B cell (primary cell): ENCODE data around the gene SLC6A20. TPM values are rescaled to one million over a fixed set of nuclear protein-coding genes. Genes with fewer than 3 reads are reported as not detected.
A peak's percentile ranks its signal among the peaks of the same experiment; 100 is the strongest.

ENCODE experiments used
- ATAC-seq: fragments of 200-7000 bp; cut with Tn5 transposase; one replicate; pipeline ENCODE4 v1.10.0; 2021; ENCODE audit warnings: low read depth, mild to moderate bottlenecking, moderate number of reproducible peaks, moderate library complexity
- CTCF ChIA-PET: fragments of 350-600 bp; sonication (Branson Sonifier 250); formaldehyde crosslinking; loops from one replicate; lab custom pipeline; 2021; ENCODE audit warnings: antibody characterized with exemption, inconsistent platforms; lab: Charles Lee
- POLR2A ChIA-PET: fragments of 350-600 bp; sonication (Branson Sonifier 250); formaldehyde crosslinking; loops from one replicate; lab custom pipeline; 2021; ENCODE audit warnings: antibody characterized with exemption; lab: Charles Lee
- DNase-seq: peaks from one replicate; pipeline ENCODE4 v3.0.0; 2013
- H2AFZ ChIP-seq: 2 replicates; pipeline ENCODE4 v1.6.1; 2012; ENCODE audit warnings: mild to moderate bottlenecking, low read depth, low read length; ENCODE audit not compliant: insufficient read depth, poor library complexity, severe bottlenecking
- H3K27ac ChIP-seq, 2 donors: 1 replicate in 1 of 2; 2 replicates in 1 of 2; pipeline ENCODE4 v1.5.1; 2012 to 2013; ENCODE audit warnings: low read length in 2 of 2, mild to moderate bottlenecking in 2 of 2, moderate library complexity in 1 of 2
- H3K27me3 ChIP-seq, 4 experiments: fragments of 200-600 bp in 1 of 4; sonication (generic) in 1 of 4; replicated peaks in 1 of 4; 1 replicate in 2 of 4; 2 replicates in 2 of 4; pipeline versions ENCODE4 v1.6.1 to v1.7.0; 2013 to 2016; ENCODE audit warnings: low read length in 3 of 4, mild to moderate bottlenecking in 2 of 4, mixed read lengths in 1 of 4, moderate library complexity in 1 of 4; ENCODE audit not compliant: insufficient read depth in 4 of 4, control insufficient read depth in 3 of 4; ENCODE audit errors: control extremely low read depth in 1 of 4
- H3K36me3 ChIP-seq, 2 experiments: replicated peaks in 1 of 2; 1 replicate in 1 of 2; 2 replicates in 1 of 2; pipeline versions ENCODE4 v1.6.1 to v1.7.1; 2013; ENCODE audit warnings: low read length in 1 of 2; ENCODE audit not compliant: insufficient read depth in 2 of 2, control insufficient read depth in 1 of 2; ENCODE audit errors: control extremely low read depth in 1 of 2, extremely low read depth in 1 of 2
- H3K4me1 ChIP-seq, 2 donors: fragments of 200-600 bp in 1 of 2; sonication (generic) in 1 of 2; 1 replicate in 1 of 2; 2 replicates in 1 of 2; pipeline versions ENCODE4 v1.5.1 to v1.6.1; 2013 to 2017; ENCODE audit warnings: low read length in 2 of 2; ENCODE audit not compliant: control insufficient read depth in 2 of 2, insufficient read depth in 2 of 2
- H3K4me2 ChIP-seq: replicated peaks from 2 replicates; pipeline ENCODE3; 2012; ENCODE audit warnings: mild to moderate bottlenecking, low read depth, low read length; ENCODE audit not compliant: poor library complexity, severe bottlenecking
- H3K4me3 ChIP-seq, 5 experiments: fragments of 200-600 bp in 1 of 5; sonication (generic) in 1 of 5; 1 replicate in 3 of 5; 2 replicates in 2 of 5; pipeline versions ENCODE4 v1.5.1 to v1.7.0; 2011 to 2016; ENCODE audit warnings: low read length in 4 of 5, mild to moderate bottlenecking in 4 of 5, low read depth in 2 of 5, control low read depth in 1 of 5, moderate library complexity in 1 of 5; ENCODE audit not compliant: insufficient read depth in 1 of 5; ENCODE audit errors: control extremely low read depth in 1 of 5, extremely low read depth in 1 of 5
- H3K79me2 ChIP-seq: fragments of 200-600 bp; sonication (generic); one replicate; pipeline ENCODE4 v1.6.0; 2016; ENCODE audit warnings: low read length; ENCODE audit not compliant: control insufficient read depth, insufficient read depth
- H3K9ac ChIP-seq: fragments of 200-600 bp; sonication (generic); 2 replicates; pipeline ENCODE4 v1.6.1; 2017; ENCODE audit warnings: mild to moderate bottlenecking, low read length, moderate library complexity
- H3K9me3 ChIP-seq, 3 donors: one replicate each; pipeline versions ENCODE4 v1.6.1 to v1.7.1; 2013; ENCODE audit warnings: low read length in 2 of 3; ENCODE audit not compliant: control insufficient read depth in 2 of 3, insufficient read depth in 1 of 3; ENCODE audit errors: control extremely low read depth in 1 of 3
- H4K20me1 ChIP-seq: 2 replicates; pipeline ENCODE4 v1.6.0; 2012; ENCODE audit warnings: mild to moderate bottlenecking, low read length; ENCODE audit not compliant: insufficient read depth, control insufficient read depth, poor library complexity, severe bottlenecking
- H3K27ac Mint-ChIP-seq: one replicate; pipeline ENCODE4 v1.8.0; 2021; ENCODE audit warnings: mixed read lengths
- H3K27me3 Mint-ChIP-seq: one replicate; pipeline ENCODE4 v1.8.0; 2021; ENCODE audit warnings: mixed read lengths
- H3K4me1 Mint-ChIP-seq: one replicate; pipeline ENCODE4 v1.8.0; 2021; ENCODE audit warnings: mixed read lengths
- H3K4me3 Mint-ChIP-seq: one replicate; pipeline ENCODE4 v1.8.0; 2021; ENCODE audit warnings: mixed read lengths
- H3K9me3 Mint-ChIP-seq: one replicate; pipeline ENCODE4 v1.8.0; 2022; ENCODE audit warnings: mixed read lengths; ENCODE audit not compliant: insufficient read depth
- CTCF ChIP-seq: fragments of 200-600 bp; IDR thresholded peaks from one replicate; pipeline ENCODE4 v1.8.0; 2022; ENCODE audit warnings: antibody characterized with exemption, mild to moderate bottlenecking
- EZH2 ChIP-seq: IDR thresholded peaks from 2 replicates; pipeline ENCODE4 v1.6.1; 2012; ENCODE audit warnings: borderline replicate concordance, low read depth, mild to moderate bottlenecking, moderate library complexity, low read length; ENCODE audit not compliant: insufficient read depth, poor library complexity, severe bottlenecking
- WGBS: methylation state at CpG from one replicate; pipeline ENCODE4 v1.1.5; 2013; ENCODE audit warnings: missing lambda C conversion rate; ENCODE audit not compliant: insufficient coverage; 5-methylcytosine and 5-hydroxymethylcytosine counted together
- intact Hi-C: fragments of 100-400 bp; cut with micrococcal nuclease; formaldehyde crosslinking; loops from one replicate; pipeline ENCODE4 v1.10.0; 2022
- polyA plus RNA-seq: library from polyadenylated mRNA; depleted of rRNA; stranded (reverse); fragments of >200 nt; gene quantifications from 2 replicates; pipeline ENCODE4 v1.2.3, GENCODE V29; 2012
- total RNA-seq, 2 donors: library from RNA; stranded (reverse); fragments of 120-200 nt in 1 of 2; gene quantifications; 1 replicate in 1 of 2; 2 replicates in 1 of 2; pipeline versions ENCODE4 v1.2.3 to v1.2.4, GENCODE V29; 2013 to 2022

Gene SLC6A20
- total and polyA plus RNA-seq, 2 donors (not counting 1 experiment from before 2014, with no cell fraction given) = 0.32 TPM; not detected in 1

GRCh38 chr3:45796902-45797637 is 734 bp upstream of the SLC6A20 start:
- H3K4me3 ChIP-seq = peak overlapping the region in 3 of 5 experiments; percentile 42 to 49 (median 45)
- peaks cover 19% of the 10 kb centered on the region for H3K4me1 Mint-ChIP-seq
- no peaks in the 10 kb centered on the region for H3K9me3 Mint-ChIP-seq
- H3K36me3 ChIP-seq = no peaks in the 10 kb centered on the region
- H4K20me1 ChIP-seq = no peaks in the 10 kb centered on the region
- H3K4me3 Mint-ChIP-seq = peak overlapping the region; percentile 79
- DNase-seq (no peak), ATAC-seq (no peak)
- WGBS = 67% methylated on average over 12 of the region's 13 CpGs
- TF ChIP-seq EZH2 (no peak), CTCF (no peak)
- H3K9ac ChIP-seq = peak overlapping the region; percentile 55
- peaks cover 0 to 4% (median 0%) of the 10 kb centered on the region in 3 donors for H3K9me3 ChIP-seq
- H3K79me2 ChIP-seq = no peaks in the 10 kb centered on the region
- no peak overlapping the region for H3K27ac ChIP-seq
- peak overlapping the region; percentile 84 for H3K4me2 ChIP-seq
- ChIA-PET CTCF (interaction anchor here (1.2 kb wide), 1 partner anchor 9 kb away, joined by 5 read pairs; no protein-coding TSS in a partner anchor), POLR2A (no interaction called here)
- H2AFZ ChIP-seq = peak overlapping the region; percentile 77
- H3K27ac Mint-ChIP-seq = no peak overlapping the region
- intact Hi-C loops = no loop called here
- H3K4me1 ChIP-seq = peaks cover 20 to 23% of the 10 kb centered on the region in 2 donors
- peaks cover 43% of the 10 kb centered on the region for H3K27me3 Mint-ChIP-seq
- H3K27me3 ChIP-seq = peaks cover 0 to 32% (median 18%) of the 10 kb centered on the region in 4 experiments

- peaks cover 0 to 32% (median 18%) of the 10 kb centered on the region in 4 experiments for H3K27me3 ChIP-seq
- H2AFZ ChIP-seq = no peak overlapping the region
- intact Hi-C loops = no loop called here
- Mint-ChIP-seq H3K27ac (no peak overlapping the region), H3K4me3 (peak overlapping the region; percentile 79), H3K27me3 (peaks cover 45% of the 10 kb centered on the region), H3K4me1 (peaks cover 30% of the 10 kb centered on the region), H3K9me3 (no peaks in the 10 kb centered on the region)
- ChIA-PET POLR2A (no interaction called here), CTCF (no interaction called here)
- no peaks in the 10 kb centered on the region for H3K36me3 ChIP-seq
- H4K20me1 ChIP-seq = no peaks in the 10 kb centered on the region
- H3K9ac ChIP-seq = peak overlapping the region; percentile 55
- ATAC-seq = no peak
- H3K9me3 ChIP-seq = peaks cover 0 to 6% (median 0%) of the 10 kb centered on the region in 3 donors
- peaks cover 28 to 32% of the 10 kb centered on the region in 2 donors for H3K4me1 ChIP-seq
- H3K4me3 ChIP-seq = peak overlapping the region in 3 of 5 experiments; percentile 21 to 49 (median 45)
- DNase-seq = no peak
- H3K27ac ChIP-seq = no peak overlapping the region
- no peak for TF ChIP-seq EZH2
- TF ChIP-seq CTCF = no peak
- peak overlapping the region; percentile 84 for H3K4me2 ChIP-seq
- no peaks in the 10 kb centered on the region for H3K79me2 ChIP-seq
- 65% methylated on average over 8 of the region's 14 CpGs for WGBS
Measured at GRCh38 chr3:45795509-45795881, 841 bp downstream of the SLC6A20 start.
